ENCODE measurements around the gene AGAP3. TPM values are rescaled to one million over a fixed set of nuclear protein-coding genes. Genes with fewer than 3 reads are reported as not detected.
"Not testable (repeated sequence)": the region's sequence is repeated elsewhere in the genome, so short reads cannot be mapped to it uniquely, and the experiment has no call there.

Gene AGAP3
- 95.9 TPM for total RNA-seq

GRCh38 chr7:151085691-151086620 lies at the start of gene AGAP3:
TSS of gene AGAP3 (plus strand) at chr7:151086475. CDS start at chr7:151086742, 267 bp downstream.
- DNase-seq (ENCODE audit: low read depth in 2 of 3, low spot score in 2 of 3), result peak in 2 of 3 donors; percentile 35 to 40

- peak in 2 of 3 donors; percentile 77 to 90 for DNase-seq (ENCODE audit: low read depth in 2 of 3, low spot score in 2 of 3)
Measured at GRCh38 chr7:151038951-151039849, 47.1 kb upstream of the AGAP3 start.

GRCh38 chr7:151039850-151040548 lies 46.3 kb upstream of the AGAP3 start:
- peak in 1 of 3 donors; percentile 22 for DNase-seq (ENCODE audit: low read depth in 2 of 3, low spot score in 2 of 3)

GRCh38 chr7:151040616-151041375 lies 45.5 kb upstream of the AGAP3 start:
- DNase-seq (ENCODE audit: low read depth in 2 of 3, low spot score in 2 of 3), result no peak

- DNase-seq (ENCODE audit: low read depth in 2 of 3, low spot score in 2 of 3), result not testable (repeated sequence)
Measured at GRCh38 chr7:151043449-151043848, 42.8 kb upstream of the AGAP3 start.

GRCh38 chr7:151043959-151044358 lies 42.3 kb upstream of the AGAP3 start:
- no peak for DNase-seq (ENCODE audit: low read depth in 2 of 3, low spot score in 2 of 3)

GRCh38 chr7:151045262-151045661 lies 41.0 kb upstream of the AGAP3 start:
- no peak for DNase-seq (ENCODE audit: low read depth in 2 of 3, low spot score in 2 of 3)

- no peak for DNase-seq (ENCODE audit: low read depth in 2 of 3, low spot score in 2 of 3)
Measured at GRCh38 chr7:151045967-151046366, 40.3 kb upstream of the AGAP3 start.

- DNase-seq (ENCODE audit: low read depth in 2 of 3, low spot score in 2 of 3), result peak in 2 of 3 donors; percentile 59 to 78
Measured at GRCh38 chr7:151046603-151047573, 39.4 kb upstream of the AGAP3 start.

- DNase-seq (ENCODE audit: low read depth in 2 of 3, low spot score in 2 of 3), result no peak
Measured at GRCh38 chr7:151047976-151048815, 38.1 kb upstream of the AGAP3 start, which contains the start of gene ASIC3. TSS of gene ASIC3 (plus strand) at chr7:151048531. CDS start at chr7:151048886, 355 bp downstream.

- no peak for DNase-seq (ENCODE audit: low read depth in 2 of 3, low spot score in 2 of 3)
Measured at GRCh38 chr7:151048911-151049463, 37.3 kb upstream of the AGAP3 start.

GRCh38 chr7:151051108-151051507 lies 35.2 kb upstream of the AGAP3 start:
- DNase-seq (ENCODE audit: low read depth in 2 of 3, low spot score in 2 of 3), result peak; percentile 43 to 88 (median 78)

- DNase-seq (ENCODE audit: low read depth in 2 of 3, low spot score in 2 of 3), result no peak
Measured at GRCh38 chr7:151053096-151053495, 33.2 kb upstream of the AGAP3 start.

- DNase-seq (ENCODE audit: low read depth in 2 of 3, low spot score in 2 of 3), result no peak
Measured at GRCh38 chr7:151053751-151054150, 32.5 kb upstream of the AGAP3 start.

GRCh38 chr7:151056283-151056665 lies 30.0 kb upstream of the AGAP3 start:
- DNase-seq (ENCODE audit: low read depth in 2 of 3, low spot score in 2 of 3), result no peak

- DNase-seq (ENCODE audit: low read depth in 2 of 3, low spot score in 2 of 3), result no peak
Measured at GRCh38 chr7:151056666-151057505, 29.4 kb upstream of the AGAP3 start.

Data from hematopoietic multipotent progenitor cell (in vitro differentiated cells).